GM18505 (cell line): ENCODE results near the gene MAT2A.

ENCODE experiments used
- ATAC-seq: cut with Tn5 transposase; IDR thresholded peaks from one replicate; pipeline ENCODE4 v1.9.1; 2021; ENCODE audit not compliant: unreplicated experiment
- POLR2A ChIP-seq: IDR thresholded peaks from 4 replicates; pipeline ENCODE4 v1.6.1; 2011; ENCODE audit warnings: borderline replicate concordance; ENCODE audit not compliant: insufficient read depth, insufficient read length; ENCODE audit errors: extremely low read depth

Gene MAT2A

DNA sequence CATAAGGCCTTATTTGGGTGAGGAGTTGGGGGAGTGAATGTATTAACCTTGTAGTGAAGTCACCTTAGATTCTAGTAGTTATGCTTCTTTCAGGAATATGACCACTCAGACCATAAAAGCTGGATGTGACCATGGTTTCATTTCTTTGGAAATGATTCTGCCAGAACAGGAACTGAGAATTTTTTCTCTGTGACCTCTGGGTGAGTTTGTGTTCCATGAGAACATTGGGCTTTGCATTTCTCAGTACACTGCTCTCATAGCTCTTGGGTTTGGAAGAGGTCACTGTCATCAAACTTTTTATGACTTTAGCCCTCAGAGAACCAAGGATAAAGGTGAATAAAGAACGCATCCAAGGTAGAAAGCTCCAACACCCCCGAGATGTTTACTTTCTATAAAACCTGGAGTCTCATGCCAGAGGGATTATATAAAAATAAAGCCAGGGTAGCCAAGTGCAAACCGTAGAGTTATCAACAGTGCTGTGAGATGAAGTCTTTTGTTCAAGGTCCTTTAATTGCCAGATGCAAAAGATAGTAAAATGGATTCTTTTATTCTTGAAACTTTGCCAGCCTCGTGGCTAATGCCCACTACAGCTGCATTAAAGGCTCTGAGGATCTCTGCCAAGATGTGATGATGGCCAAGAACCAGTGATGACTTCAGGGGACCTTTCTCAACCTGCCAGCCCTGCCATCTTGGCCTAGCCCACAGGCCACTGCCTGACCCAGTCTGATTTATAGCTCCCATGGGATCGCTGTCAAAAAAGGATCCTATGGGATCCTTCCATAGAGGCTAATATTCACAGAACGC, 27.8 kb upstream of the MAT2A start:
- no peak for TF ChIP-seq POLR2A
- no peak for ATAC-seq

DNA sequence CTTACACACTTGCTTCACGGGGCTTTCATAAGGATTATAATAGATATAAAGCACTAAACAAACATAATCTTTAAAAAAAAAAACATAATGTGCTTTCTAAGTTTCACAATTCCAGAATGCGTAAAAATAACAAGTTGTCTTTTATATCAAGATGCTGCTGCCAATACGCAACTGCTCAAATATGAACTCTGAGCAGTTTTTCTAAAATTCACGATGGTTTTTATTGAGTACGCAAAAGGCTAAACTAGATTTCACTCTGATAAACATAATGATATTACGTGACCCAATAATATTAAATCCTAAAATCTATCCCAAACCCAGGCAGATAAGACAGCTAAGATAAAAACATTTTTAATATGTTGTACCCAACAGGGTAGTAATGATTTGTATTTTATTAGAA, 24.6 kb upstream of the MAT2A start:
- no peak for TF ChIP-seq POLR2A
- ATAC-seq, result no peak

- ATAC-seq, result no peak
- TF ChIP-seq POLR2A, result no peak
Observed at GRCh38 chr2:85516653-85517389, 22.1 kb upstream of the MAT2A start.

DNA sequence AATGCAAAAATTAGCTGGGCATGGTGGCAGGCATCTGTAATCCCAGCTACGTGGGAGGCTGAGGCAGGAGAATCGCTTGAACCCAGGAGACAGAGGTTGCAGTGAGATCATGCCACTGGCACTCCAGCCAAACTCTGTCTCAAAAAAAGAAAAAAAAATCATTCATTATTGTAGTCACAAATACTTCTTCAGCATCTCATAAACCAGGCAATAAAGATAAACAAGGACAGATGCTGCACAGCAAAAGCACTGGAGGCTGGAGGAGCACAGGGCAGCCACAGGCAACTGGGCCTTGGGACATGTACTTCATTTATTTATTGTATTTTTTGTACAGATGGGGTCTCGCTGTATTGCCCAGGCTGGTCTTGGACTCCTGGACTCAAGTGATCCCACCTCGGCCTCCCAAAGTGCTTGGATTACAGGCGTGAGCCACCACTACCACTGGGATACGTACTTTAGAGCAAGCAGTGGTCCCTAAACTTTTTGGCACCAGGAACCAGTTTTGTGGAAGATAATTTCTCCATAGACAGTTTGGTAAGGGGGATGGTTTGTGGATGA, 16.8 kb upstream of the MAT2A start:
- ATAC-seq, result no peak
- TF ChIP-seq POLR2A, result no peak

DNA sequence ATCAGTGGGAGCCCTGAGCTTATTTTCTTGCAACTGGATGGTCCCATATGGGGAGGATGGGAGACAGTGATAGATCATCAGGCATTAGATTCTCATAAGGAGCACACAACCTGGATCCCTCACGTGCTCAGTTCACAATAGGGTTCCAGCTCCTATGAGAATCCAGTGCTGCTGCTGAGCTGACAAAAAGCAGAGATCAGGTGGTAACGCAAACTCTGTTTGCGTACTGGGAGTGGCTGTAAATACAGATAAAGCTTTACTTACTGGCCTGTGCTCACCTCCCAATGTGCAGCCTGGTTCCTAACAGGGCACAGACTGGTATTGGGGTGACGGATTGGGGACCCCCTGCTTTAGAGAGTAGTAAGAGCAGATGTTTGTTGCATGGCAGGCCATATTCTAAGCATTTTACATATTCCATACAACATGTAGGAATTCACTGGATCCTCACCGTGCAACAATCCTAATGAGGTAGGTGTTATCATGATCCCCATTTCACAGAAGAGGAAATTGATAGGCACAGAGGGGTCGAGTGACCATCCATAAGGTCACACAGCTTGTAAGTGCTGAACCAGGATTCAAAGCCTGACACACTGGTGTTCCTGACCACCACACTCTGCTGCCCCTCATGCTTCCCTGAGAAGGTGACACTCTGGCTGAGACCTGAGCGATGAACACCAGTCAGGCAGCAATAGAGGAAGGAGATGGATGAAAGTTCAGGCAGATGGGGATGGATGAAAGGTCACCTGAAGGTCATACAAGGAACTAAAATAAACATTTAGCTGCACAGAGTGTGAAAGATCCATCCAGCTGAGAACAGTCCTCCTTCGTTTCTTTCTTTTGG, 15.7 kb upstream of the MAT2A start:
- no peak for TF ChIP-seq POLR2A
- ATAC-seq, result no peak

- TF ChIP-seq POLR2A, result no peak
- no peak for ATAC-seq
Observed at GRCh38 chr2:85523903-85524335, 15.0 kb upstream of the MAT2A start.

- ATAC-seq, result no peak
- no peak for TF ChIP-seq POLR2A
Observed at GRCh38 chr2:85524336-85524908, 14.5 kb upstream of the MAT2A start.

GRCh38 chr2:85525029-85525428, 13.9 kb upstream of the MAT2A start:
- TF ChIP-seq POLR2A, result no peak
- no peak for ATAC-seq

- no peak for ATAC-seq
- TF ChIP-seq POLR2A, result no peak
Observed at GRCh38 chr2:85525567-85525966, 13.4 kb upstream of the MAT2A start.

DNA sequence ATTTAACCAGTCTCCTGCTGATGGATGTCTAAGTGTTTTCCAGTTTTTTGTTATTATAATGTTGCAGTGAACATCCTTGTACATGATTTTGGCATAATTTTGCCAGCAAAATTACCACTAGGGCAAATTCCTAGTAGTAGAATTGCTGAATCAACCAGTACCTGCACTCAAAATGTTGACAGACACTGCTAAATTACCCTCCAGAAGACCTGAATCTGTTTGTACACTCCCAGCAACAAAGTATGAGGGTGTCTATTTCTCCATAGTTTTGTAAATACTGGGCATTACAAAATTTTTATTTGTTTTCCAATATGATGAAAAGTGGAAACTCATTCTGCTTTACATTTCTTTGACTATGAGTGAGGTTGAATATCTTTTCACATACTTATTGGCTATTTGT, 11.2 kb upstream of the MAT2A start:
- ATAC-seq, result no peak
- TF ChIP-seq POLR2A, result no peak

GRCh38 chr2:85528355-85528754, 10.6 kb upstream of the MAT2A start:
- no peak for TF ChIP-seq POLR2A
- no peak for ATAC-seq

- no peak for ATAC-seq
- TF ChIP-seq POLR2A, result no peak
Observed at GRCh38 chr2:85529809-85530208, 9.2 kb upstream of the MAT2A start.

DNA sequence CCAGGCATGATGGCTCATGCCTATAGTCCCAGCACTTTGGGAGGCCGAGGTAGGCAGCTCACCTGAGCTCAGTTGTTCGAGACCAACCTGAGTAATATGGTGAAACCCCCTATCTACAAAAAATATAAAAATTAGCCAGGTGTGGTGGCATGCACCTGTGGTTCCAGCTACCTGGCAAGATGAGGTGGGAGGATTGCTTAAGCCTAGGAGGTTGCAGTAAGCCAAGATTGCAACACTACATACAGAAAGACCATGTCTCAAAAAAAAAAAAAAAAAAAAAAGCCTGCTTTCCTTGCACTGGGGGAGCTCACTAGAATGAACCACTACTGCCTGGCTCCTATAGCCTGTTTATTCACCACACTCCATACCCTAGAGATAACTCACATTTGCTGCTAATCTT, 7.4 kb upstream of the MAT2A start:
- no peak for ATAC-seq
- TF ChIP-seq POLR2A, result no peak
